ENCODE data around the gene SLC8B1. TPM values are rescaled to one million over a fixed set of nuclear protein-coding genes. Genes with fewer than 3 reads are reported as not detected.

SLC8B1 gene
- total RNA-seq, 1 donor from 2014 or later: 45.6 TPM

DNA sequence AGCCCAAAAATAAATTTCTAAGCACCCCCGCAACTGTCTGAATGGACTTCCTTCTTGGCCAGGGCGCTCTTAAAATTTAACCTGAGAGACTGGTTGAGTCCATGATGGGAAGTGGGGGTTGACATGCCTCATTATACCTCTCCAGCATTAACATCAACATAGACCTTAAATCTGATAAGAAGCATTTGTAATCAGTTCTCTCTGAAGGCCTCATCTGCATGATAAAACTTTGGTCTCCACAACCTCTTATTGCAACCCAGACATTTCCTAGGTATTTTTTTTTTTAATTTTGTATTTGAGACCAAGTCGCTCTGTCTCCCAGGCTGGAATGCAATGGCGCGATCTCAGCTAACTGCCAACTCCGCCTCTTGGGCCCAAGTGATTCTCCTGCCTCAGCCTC lies 10.4 kb upstream of the SLC8B1 start:
- no peaks in the 10 kb centered on the region for H3K9me3 Mint-ChIP-seq (ENCODE audit: unreplicated experiment)
- TF ChIP-seq, protein P1, sequence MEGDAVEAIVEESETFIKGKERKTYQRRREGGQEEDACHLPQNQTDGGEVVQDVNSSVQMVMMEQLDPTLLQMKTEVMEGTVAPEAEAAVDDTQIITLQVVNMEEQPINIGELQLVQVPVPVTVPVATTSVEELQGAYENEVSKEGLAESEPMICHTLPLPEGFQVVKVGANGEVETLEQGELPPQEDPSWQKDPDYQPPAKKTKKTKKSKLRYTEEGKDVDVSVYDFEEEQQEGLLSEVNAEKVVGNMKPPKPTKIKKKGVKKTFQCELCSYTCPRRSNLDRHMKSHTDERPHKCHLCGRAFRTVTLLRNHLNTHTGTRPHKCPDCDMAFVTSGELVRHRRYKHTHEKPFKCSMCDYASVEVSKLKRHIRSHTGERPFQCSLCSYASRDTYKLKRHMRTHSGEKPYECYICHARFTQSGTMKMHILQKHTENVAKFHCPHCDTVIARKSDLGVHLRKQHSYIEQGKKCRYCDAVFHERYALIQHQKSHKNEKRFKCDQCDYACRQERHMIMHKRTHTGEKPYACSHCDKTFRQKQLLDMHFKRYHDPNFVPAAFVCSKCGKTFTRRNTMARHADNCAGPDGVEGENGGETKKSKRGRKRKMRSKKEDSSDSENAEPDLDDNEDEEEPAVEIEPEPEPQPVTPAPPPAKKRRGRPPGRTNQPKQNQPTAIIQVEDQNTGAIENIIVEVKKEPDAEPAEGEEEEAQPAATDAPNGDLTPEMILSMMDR (IDR thresholded peaks at IDR 0.05): no peak
- DNase-seq (ENCODE audit: extremely low spot score, unreplicated experiment): no peak
- no peak overlapping the region for H3K4me3 Mint-ChIP-seq (ENCODE audit: unreplicated experiment)
- H3K36me3 Mint-ChIP-seq (ENCODE audit: unreplicated experiment): no peaks in the 10 kb centered on the region
- no peaks in the 10 kb centered on the region for H3K4me1 Mint-ChIP-seq (ENCODE audit: unreplicated experiment)
- H3K27ac Mint-ChIP-seq (ENCODE audit: unreplicated experiment): no peak overlapping the region
- peaks cover 6% of the 10 kb centered on the region for H3K27me3 Mint-ChIP-seq (ENCODE audit: unreplicated experiment)

DNA sequence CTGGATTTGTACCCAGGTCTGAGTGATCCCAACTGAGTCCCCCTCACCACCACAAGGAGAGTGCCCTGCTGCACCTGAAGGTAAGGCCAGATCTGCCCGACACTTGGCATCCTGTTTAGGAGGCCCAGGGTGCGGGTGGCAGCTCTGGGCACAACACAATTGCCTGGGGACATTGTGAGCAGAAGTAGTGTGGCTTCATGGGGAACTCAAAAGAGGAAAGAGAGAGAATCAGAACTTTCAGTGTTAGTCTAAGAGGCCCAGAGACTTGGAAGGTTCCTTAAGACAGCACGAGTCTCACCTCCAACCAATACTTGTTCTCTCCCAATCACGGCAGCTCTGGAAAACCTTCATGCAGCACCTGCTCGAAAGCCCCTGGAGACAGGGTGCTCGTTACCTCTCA lies 6.6 kb upstream of the SLC8B1 start:
- H3K27me3 Mint-ChIP-seq (ENCODE audit: unreplicated experiment): peaks cover 4% of the 10 kb centered on the region
- TF ChIP-seq, protein P1 (IDR thresholded peaks at IDR 0.05): no peak
- no peak for DNase-seq (ENCODE audit: extremely low spot score, unreplicated experiment)
- H3K4me3 Mint-ChIP-seq (ENCODE audit: unreplicated experiment): no peak overlapping the region
- no peaks in the 10 kb centered on the region for H3K36me3 Mint-ChIP-seq (ENCODE audit: unreplicated experiment)
- H3K4me1 Mint-ChIP-seq (ENCODE audit: unreplicated experiment): peaks cover 4% of the 10 kb centered on the region
- H3K9me3 Mint-ChIP-seq (ENCODE audit: unreplicated experiment): no peaks in the 10 kb centered on the region
- H3K27ac Mint-ChIP-seq (ENCODE audit: unreplicated experiment): no peak overlapping the region

DNA sequence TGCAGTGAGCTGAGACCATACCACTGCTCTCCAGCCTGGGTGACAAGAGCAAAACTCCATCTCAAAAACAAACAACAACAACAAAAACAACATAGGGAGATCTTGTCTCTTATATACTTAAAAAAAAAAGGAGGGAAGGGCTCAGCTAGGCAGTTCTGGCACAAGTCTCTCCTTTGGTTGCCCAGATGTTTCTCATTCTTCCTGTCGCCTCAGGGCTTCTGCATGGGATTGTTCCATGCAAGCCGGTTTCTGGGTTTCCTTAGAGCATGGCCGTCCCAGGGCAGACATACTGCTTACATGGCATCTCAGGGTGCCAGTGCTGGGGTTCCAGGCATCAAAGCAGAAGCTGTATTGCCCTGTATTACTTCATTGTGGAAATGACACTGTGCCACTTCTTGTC lies 5.2 kb upstream of the SLC8B1 start:
- peaks cover 6% of the 10 kb centered on the region for H3K4me1 Mint-ChIP-seq (ENCODE audit: unreplicated experiment)
- TF ChIP-seq, protein P1 (IDR thresholded peaks at IDR 0.05): no peak
- H3K4me3 Mint-ChIP-seq (ENCODE audit: unreplicated experiment): no peak overlapping the region
- H3K36me3 Mint-ChIP-seq (ENCODE audit: unreplicated experiment): no peaks in the 10 kb centered on the region
- no peaks in the 10 kb centered on the region for H3K9me3 Mint-ChIP-seq (ENCODE audit: unreplicated experiment)
- DNase-seq (ENCODE audit: extremely low spot score, unreplicated experiment): no peak
- no peak overlapping the region for H3K27ac Mint-ChIP-seq (ENCODE audit: unreplicated experiment)
- peaks cover 4% of the 10 kb centered on the region for H3K27me3 Mint-ChIP-seq (ENCODE audit: unreplicated experiment)

DNA sequence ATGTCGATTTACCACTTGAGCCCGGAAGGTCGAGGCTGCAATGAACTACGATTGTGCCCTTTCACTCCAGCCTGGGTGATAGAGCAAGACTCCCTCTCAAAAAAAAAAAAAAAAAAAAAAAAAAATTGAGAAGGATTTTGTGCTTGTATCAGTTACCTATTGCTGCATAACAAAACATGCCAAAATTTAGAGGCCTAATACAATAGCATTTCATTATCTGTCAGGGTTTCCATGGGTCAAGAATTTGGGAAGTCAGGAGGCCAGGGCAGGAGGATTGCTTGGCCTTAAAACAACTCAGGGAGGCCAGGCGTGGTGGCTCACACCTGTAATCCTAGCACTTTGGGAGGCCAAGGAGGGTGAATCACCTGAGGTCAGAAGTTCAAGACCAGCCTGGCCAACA lies 4.6 kb upstream of the SLC8B1 start:
- no peak for DNase-seq (ENCODE audit: extremely low spot score, unreplicated experiment)
- Mint-ChIP-seq H3K4me1 (ENCODE audit: unreplicated experiment) (peaks cover 7% of the 10 kb centered on the region), H3K36me3 (ENCODE audit: unreplicated experiment) (no peaks in the 10 kb centered on the region), H3K9me3 (ENCODE audit: unreplicated experiment) (no peaks in the 10 kb centered on the region), H3K27me3 (ENCODE audit: unreplicated experiment) (peaks cover 4% of the 10 kb centered on the region), H3K27ac (ENCODE audit: unreplicated experiment) (no peak overlapping the region), H3K4me3 (ENCODE audit: unreplicated experiment) (no peak overlapping the region)
- TF ChIP-seq, protein P1 (IDR thresholded peaks at IDR 0.05): no peak

DNA sequence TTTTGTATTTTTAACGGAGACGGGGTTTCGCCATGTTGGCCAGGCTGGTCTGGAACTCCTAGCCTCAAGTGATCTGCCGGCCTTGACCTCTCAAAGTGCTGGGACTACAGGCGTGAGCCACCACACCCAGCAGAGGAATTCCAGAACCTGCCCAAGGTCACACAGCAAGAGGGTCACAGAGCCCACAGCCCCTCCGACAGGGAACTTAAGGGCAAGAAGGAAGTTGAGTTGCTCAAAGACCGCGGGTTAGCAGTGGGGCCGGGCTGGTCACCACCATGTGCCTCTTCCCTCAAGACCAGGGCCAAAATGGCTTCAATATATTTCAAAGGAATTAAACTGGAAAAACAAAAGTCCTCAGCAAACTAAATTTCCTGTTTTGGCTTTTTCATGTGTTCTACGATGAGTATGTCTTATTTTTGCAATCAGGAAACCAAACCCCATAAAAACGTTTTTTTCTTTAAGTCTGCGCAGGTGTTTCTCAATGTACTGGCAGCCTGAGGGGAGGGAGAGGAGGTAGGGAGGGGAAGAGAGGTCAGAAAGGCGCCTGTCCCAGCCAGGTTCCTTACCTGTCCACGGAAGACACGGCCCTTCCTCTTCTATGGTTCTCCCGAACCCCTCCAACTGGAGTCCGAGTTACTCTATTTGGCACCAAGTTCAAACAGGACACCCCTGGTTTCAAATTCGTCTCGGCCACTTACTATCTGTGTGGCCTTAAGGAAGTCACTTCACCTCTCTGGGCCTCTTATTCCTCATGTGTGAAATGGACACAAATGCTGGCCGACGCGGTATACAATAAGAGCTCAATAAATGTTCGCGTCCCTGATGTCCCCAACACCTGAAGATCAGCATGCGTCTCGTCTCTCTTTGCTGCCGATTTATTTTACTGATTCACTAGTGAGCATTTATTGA lies 778 bp downstream of the SLC8B1 start:
- Mint-ChIP-seq H3K36me3 (ENCODE audit: unreplicated experiment) (peaks cover 18% of the 10 kb centered on the region), H3K9me3 (ENCODE audit: unreplicated experiment) (no peaks in the 10 kb centered on the region), H3K4me3 (ENCODE audit: unreplicated experiment) (peak overlapping the region; percentile 97), H3K4me1 (ENCODE audit: unreplicated experiment) (peaks cover 24% of the 10 kb centered on the region), H3K27ac (ENCODE audit: unreplicated experiment) (peak overlapping the region; percentile 82), H3K27me3 (ENCODE audit: unreplicated experiment) (no peaks in the 10 kb centered on the region)
- TF ChIP-seq, protein P1 (IDR thresholded peaks at IDR 0.05): no peak
- no peak for DNase-seq (ENCODE audit: extremely low spot score, unreplicated experiment)

Measured in osteocyte (in vitro differentiated cells).